Muscle of leg (tissue), 11 donors: ENCODE results near the gene ATG9B. TPM values are rescaled to one million over a fixed set of nuclear protein-coding genes. Genes with fewer than 3 reads are reported as not detected.

Source experiments
- DNase-seq: peaks from one replicate; pipeline ENCODE4 v3.0.0; 2013
- H3K27ac ChIP-seq: one replicate; pipeline ENCODE4 v1.5.1; 2013; ENCODE audit warnings: mild to moderate bottlenecking, low read length, control low read depth
- H3K27me3 ChIP-seq: one replicate; pipeline ENCODE4 v1.6.1; 2013; ENCODE audit warnings: low read length; ENCODE audit not compliant: control insufficient read depth, insufficient read depth
- H3K36me3 ChIP-seq: one replicate; pipeline ENCODE4 v1.6.1; 2013; ENCODE audit warnings: low read length; ENCODE audit not compliant: control insufficient read depth, insufficient read depth
- H3K4me1 ChIP-seq: one replicate; pipeline ENCODE4 v1.6.1; 2013; ENCODE audit warnings: low read length; ENCODE audit not compliant: control insufficient read depth, insufficient read depth
- H3K4me3 ChIP-seq: one replicate; pipeline ENCODE4 v1.5.1; 2013; ENCODE audit warnings: low read length, control low read depth
- H3K9me3 ChIP-seq: replicated peaks from 2 replicates; pipeline ENCODE4 v1.6.1; 2013; ENCODE audit warnings: low read depth, low read length; ENCODE audit not compliant: control insufficient read depth
- WGBS: methylation state at CpG from one replicate; pipeline ENCODE4 v1.1.5; 2013; ENCODE audit warnings: missing lambda C conversion rate; ENCODE audit not compliant: insufficient coverage; 5-methylcytosine and 5-hydroxymethylcytosine counted together
- polyA plus RNA-seq, 8 donors: library from polyadenylated mRNA; unstranded; fragments of 120-200 nt; gene quantifications; one replicate each; pipeline versions ENCODE4 v1.2.1 to v1.2.3, GENCODE V29; 2013; ENCODE audit warnings: inconsistent platforms in 1 of 8, low replicate concordance in 1 of 8; ENCODE audit not compliant: insufficient read length in 8 of 8, insufficient read depth in 1 of 8
- total RNA-seq: library from RNA; stranded (reverse); fragments of 120-200 nt; gene quantifications from one replicate; pipeline ENCODE4 v1.2.4, GENCODE V29; 2013

The ATG9B gene
- total and polyA plus RNA-seq, 9 donors = 0.22 to 3.0 (median 1.4) TPM

GRCh38 chr7:151011097-151011409, 13.2 kb downstream of the ATG9B start:
- no peak overlapping the region for H3K27ac ChIP-seq
- no peak for DNase-seq
- peaks cover 39% of the 10 kb centered on the region for H3K27me3 ChIP-seq
- H3K9me3 ChIP-seq = no peaks in the 10 kb centered on the region
- no peaks in the 10 kb centered on the region for H3K36me3 ChIP-seq
- 43% methylated on average over 1 of the region's 1 CpG for WGBS
- H3K4me1 ChIP-seq = peaks cover 64% of the 10 kb centered on the region
- H3K4me3 ChIP-seq = no peak overlapping the region

- Histone ChIP-seq H3K4me1 (peaks cover 64% of the 10 kb centered on the region), H3K4me3 (no peak overlapping the region), H3K27me3 (peaks cover 39% of the 10 kb centered on the region), H3K9me3 (no peaks in the 10 kb centered on the region), H3K36me3 (no peaks in the 10 kb centered on the region), H3K27ac (no peak overlapping the region)
- 16% methylated on average over 12 of the region's 18 CpGs for WGBS
- DNase-seq = peak; percentile 59
Measured at GRCh38 chr7:151010307-151011096, 13.8 kb downstream of the ATG9B start.

GRCh38 chr7:151010037-151010306, 14.3 kb downstream of the ATG9B start:
- Histone ChIP-seq H3K27me3 (peaks cover 39% of the 10 kb centered on the region), H3K27ac (no peak overlapping the region), H3K36me3 (no peaks in the 10 kb centered on the region), H3K9me3 (no peaks in the 10 kb centered on the region), H3K4me1 (peaks cover 60% of the 10 kb centered on the region), H3K4me3 (no peak overlapping the region)
- DNase-seq = no peak
- WGBS = 19% methylated on average over 3 of the region's 7 CpGs

- Histone ChIP-seq H3K9me3 (no peaks in the 10 kb centered on the region), H3K27ac (no peak overlapping the region), H3K27me3 (peaks cover 39% of the 10 kb centered on the region), H3K4me3 (no peak overlapping the region), H3K4me1 (peaks cover 58% of the 10 kb centered on the region), H3K36me3 (no peaks in the 10 kb centered on the region)
- 60% methylated on average over 17 of the region's 22 CpGs for WGBS
- no peak for DNase-seq
Measured at GRCh38 chr7:151009327-151010036, 14.8 kb downstream of the ATG9B start.

- no peaks in the 10 kb centered on the region for H3K36me3 ChIP-seq
- H3K4me1 ChIP-seq = peaks cover 50% of the 10 kb centered on the region
- peaks cover 32% of the 10 kb centered on the region for H3K27me3 ChIP-seq
- no peaks in the 10 kb centered on the region for H3K9me3 ChIP-seq
- DNase-seq = peak; percentile 54
- 46% methylated on average over 39 of the region's 40 CpGs for WGBS
- no peak overlapping the region for H3K4me3 ChIP-seq
- no peak overlapping the region for H3K27ac ChIP-seq
Measured at GRCh38 chr7:151008511-151009323, 15.6 kb downstream of the ATG9B start.

GRCh38 chr7:151008143-151008510, 16.2 kb downstream of the ATG9B start:
- WGBS = 32% methylated on average over 3 of the region's 11 CpGs
- H3K4me3 ChIP-seq = no peak overlapping the region
- peaks cover 44% of the 10 kb centered on the region for H3K4me1 ChIP-seq
- H3K36me3 ChIP-seq = no peaks in the 10 kb centered on the region
- H3K9me3 ChIP-seq = no peaks in the 10 kb centered on the region
- no peak for DNase-seq
- no peak overlapping the region for H3K27ac ChIP-seq
- peaks cover 28% of the 10 kb centered on the region for H3K27me3 ChIP-seq

GRCh38 chr7:151007469-151007898, 16.8 kb downstream of the ATG9B start:
- H3K9me3 ChIP-seq = no peaks in the 10 kb centered on the region
- 47% methylated on average over 6 of the region's 7 CpGs for WGBS
- H3K4me1 ChIP-seq = peaks cover 39% of the 10 kb centered on the region

GRCh38 chr7:151006590-151007300, 17.5 kb downstream of the ATG9B start:
- Histone ChIP-seq H3K9me3 (no peaks in the 10 kb centered on the region), H3K4me3 (no peak overlapping the region), H3K4me1 (peaks cover 35% of the 10 kb centered on the region), H3K27ac (no peak overlapping the region), H3K36me3 (no peaks in the 10 kb centered on the region), H3K27me3 (peaks cover 16% of the 10 kb centered on the region)
- 63% methylated on average over 20 of the region's 23 CpGs for WGBS
- no peak for DNase-seq

More at GRCh38 chr7:151007469-151007898, 16.8 kb downstream of the ATG9B start:
- peaks cover 21% of the 10 kb centered on the region for H3K27me3 ChIP-seq
- no peak for DNase-seq
- no peak overlapping the region for H3K27ac ChIP-seq
- H3K4me3 ChIP-seq = no peak overlapping the region
- H3K36me3 ChIP-seq = no peaks in the 10 kb centered on the region

- Histone ChIP-seq H3K36me3 (no peaks in the 10 kb centered on the region), H3K27ac (no peak overlapping the region), H3K27me3 (peaks cover 14% of the 10 kb centered on the region), H3K4me1 (peaks cover 32% of the 10 kb centered on the region), H3K9me3 (no peaks in the 10 kb centered on the region), H3K4me3 (no peak overlapping the region)
- DNase-seq = no peak
- 51% methylated on average over 3 of the region's 9 CpGs for WGBS
Measured at GRCh38 chr7:151005566-151005965, 18.7 kb downstream of the ATG9B start.

GRCh38 chr7:151003572-151003971, 20.7 kb downstream of the ATG9B start:
- Histone ChIP-seq H3K4me3 (no peak overlapping the region), H3K36me3 (no peaks in the 10 kb centered on the region), H3K4me1 (peaks cover 16% of the 10 kb centered on the region), H3K9me3 (no peaks in the 10 kb centered on the region), H3K27ac (no peak overlapping the region), H3K27me3 (peaks cover 1% of the 10 kb centered on the region)
- whole genome bisulfite sequencing = 62% methylated on average over 10 of the region's 12 CpGs
- no peak for DNase-seq
